CD4-positive, alpha-beta T cell (primary cell): ENCODE measurements around the gene CIP2A. TPM values are rescaled to one million over a fixed set of nuclear protein-coding genes. Genes with fewer than 3 reads are reported as not detected.

Experiments
- ATAC-seq: fragments of 200-7000 bp; cut with Tn5 transposase; one replicate; pipeline ENCODE4 v1.10.0; 2022; ENCODE audit warnings: mild to moderate bottlenecking; ENCODE audit not compliant: poor library complexity
- CTCF ChIA-PET: fragments of 350-600 bp; sonication (Branson Sonifier 250); formaldehyde crosslinking; loops from one replicate; lab custom pipeline; 2021; ENCODE audit warnings: antibody characterized with exemption, inconsistent platforms; lab: Charles Lee
- POLR2A ChIA-PET: fragments of 350-600 bp; sonication (Branson Sonifier 250); formaldehyde crosslinking; loops from one replicate; lab custom pipeline; 2021; ENCODE audit warnings: antibody characterized with exemption, inconsistent platforms; lab: Charles Lee
- DNase-seq, 14 experiments: peaks; one replicate each; pipeline ENCODE4 v3.0.0-alpha.2; 2013 to 2020; ENCODE audit warnings: mixed read lengths in 2 of 14
- H3K27ac ChIP-seq, 2 donors: one replicate each; pipeline versions ENCODE4 v1.5.1 to v1.7.0; 2013; ENCODE audit warnings: low read length in 2 of 2, low read depth in 1 of 2, mild to moderate bottlenecking in 1 of 2
- H3K27me3 ChIP-seq, 2 experiments: 1 replicate in 1 of 2; 2 replicates in 1 of 2; pipeline versions ENCODE4 v1.6.1 to v1.7.0; 2013; ENCODE audit warnings: low read length in 2 of 2, control low read depth in 1 of 2, mild to moderate bottlenecking in 1 of 2, moderate library complexity in 1 of 2; ENCODE audit not compliant: insufficient read depth in 2 of 2, control insufficient read depth in 1 of 2
- H3K36me3 ChIP-seq: one replicate; pipeline ENCODE4 v1.6.1; 2013; ENCODE audit warnings: low read length, control low read depth; ENCODE audit not compliant: insufficient read depth
- H3K4me1 ChIP-seq: one replicate; pipeline ENCODE4 v1.6.1; 2013; ENCODE audit warnings: low read length, control low read depth; ENCODE audit not compliant: insufficient read depth
- H3K4me3 ChIP-seq: one replicate; pipeline ENCODE4 v1.5.1; 2013; ENCODE audit warnings: mild to moderate bottlenecking, low read length, moderate library complexity
- H3K9me3 ChIP-seq, 2 experiments: 1 replicate in 1 of 2; 2 replicates in 1 of 2; pipeline versions ENCODE4 v1.6.1 to v1.7.0; 2013; ENCODE audit warnings: low read length in 2 of 2, mild to moderate bottlenecking in 2 of 2, control low read depth in 1 of 2, moderate library complexity in 1 of 2; ENCODE audit not compliant: control insufficient read depth in 1 of 2, insufficient read depth in 1 of 2
- H3K27ac Mint-ChIP-seq: one replicate; pipeline ENCODE4 v1.8.0; 2020; ENCODE audit warnings: mixed read lengths
- H3K27me3 Mint-ChIP-seq: one replicate; pipeline ENCODE4 v1.8.0; 2021; ENCODE audit warnings: mixed read lengths
- H3K36me3 Mint-ChIP-seq: one replicate; pipeline ENCODE4 v1.8.0; 2021; ENCODE audit warnings: low read depth, mixed read lengths
- H3K4me1 Mint-ChIP-seq: one replicate; pipeline ENCODE4 v1.8.0; 2021; ENCODE audit warnings: low read depth, mixed read lengths
- H3K4me3 Mint-ChIP-seq: one replicate; pipeline ENCODE4 v1.8.0; 2020; ENCODE audit warnings: mild to moderate bottlenecking, mixed read lengths
- H3K9me3 Mint-ChIP-seq: one replicate; pipeline ENCODE4 v1.8.0; 2020; ENCODE audit warnings: mixed read lengths
- intact Hi-C, 2 experiments: fragments of 100-400 bp; cut with DNase I in 1 of 2; cut with micrococcal nuclease in 1 of 2; formaldehyde crosslinking; loops; one replicate each; pipeline versions ENCODE4 v1.15.1 to v1.9.0; 2023 to 2025; cut with DNase I, micrococcal nuclease
- total RNA-seq, 174 experiments: library from RNA in 2 of 174; stranded (reverse) in 2 of 174; gene quantifications; one replicate each; pipeline ENCODE4 v1.2.3 and lab custom pipeline; 2021 to 2026
- TF ChIP-seq, protein P1 (sequence below): fragments of 200-600 bp; IDR thresholded peaks from one replicate; pipeline ENCODE4 v1.8.0; 2022; ENCODE audit warnings: antibody characterized with exemption, mild to moderate bottlenecking

Gene CIP2A
- total RNA-seq, 2 experiments from 2014 or later = 2.7 to 3.9 TPM

DNA sequence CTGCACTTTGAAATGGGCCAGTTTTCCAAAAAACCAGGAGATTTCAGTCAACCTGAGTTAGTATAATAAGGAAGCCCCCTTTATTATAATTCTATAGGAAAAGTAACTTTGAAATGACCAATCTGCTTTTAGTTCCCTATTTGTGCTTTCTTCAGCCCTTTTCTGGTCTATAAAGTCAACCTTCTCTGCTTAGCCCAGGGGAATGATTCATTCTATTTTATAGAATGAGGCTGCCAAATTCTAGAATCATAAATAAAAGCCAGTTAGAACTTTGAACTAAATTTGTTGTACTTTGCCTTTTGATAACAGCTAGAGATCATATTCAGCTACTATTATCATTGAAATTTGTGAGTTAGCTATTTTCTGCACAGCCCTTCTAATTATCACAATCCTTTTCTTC lies 24.7 kb downstream of the CIP2A start:
- no peaks in the 10 kb centered on the region for H3K27me3 Mint-ChIP-seq
- Histone ChIP-seq H3K4me1 (no peaks in the 10 kb centered on the region), H3K27me3 (no peaks in the 10 kb centered on the region), H3K27ac (no peak overlapping the region), H3K4me3 (no peak overlapping the region), H3K36me3 (no peaks in the 10 kb centered on the region), H3K9me3 (no peaks in the 10 kb centered on the region)
- ATAC-seq (no peak), DNase-seq (no peak)
- no peak overlapping the region for H3K4me3 Mint-ChIP-seq
- ChIA-PET POLR2A (no interaction called here), CTCF (no interaction called here)
- intact Hi-C loops = no loop called here
- H3K4me1 Mint-ChIP-seq = no peaks in the 10 kb centered on the region
- TF ChIP-seq, protein P1, sequence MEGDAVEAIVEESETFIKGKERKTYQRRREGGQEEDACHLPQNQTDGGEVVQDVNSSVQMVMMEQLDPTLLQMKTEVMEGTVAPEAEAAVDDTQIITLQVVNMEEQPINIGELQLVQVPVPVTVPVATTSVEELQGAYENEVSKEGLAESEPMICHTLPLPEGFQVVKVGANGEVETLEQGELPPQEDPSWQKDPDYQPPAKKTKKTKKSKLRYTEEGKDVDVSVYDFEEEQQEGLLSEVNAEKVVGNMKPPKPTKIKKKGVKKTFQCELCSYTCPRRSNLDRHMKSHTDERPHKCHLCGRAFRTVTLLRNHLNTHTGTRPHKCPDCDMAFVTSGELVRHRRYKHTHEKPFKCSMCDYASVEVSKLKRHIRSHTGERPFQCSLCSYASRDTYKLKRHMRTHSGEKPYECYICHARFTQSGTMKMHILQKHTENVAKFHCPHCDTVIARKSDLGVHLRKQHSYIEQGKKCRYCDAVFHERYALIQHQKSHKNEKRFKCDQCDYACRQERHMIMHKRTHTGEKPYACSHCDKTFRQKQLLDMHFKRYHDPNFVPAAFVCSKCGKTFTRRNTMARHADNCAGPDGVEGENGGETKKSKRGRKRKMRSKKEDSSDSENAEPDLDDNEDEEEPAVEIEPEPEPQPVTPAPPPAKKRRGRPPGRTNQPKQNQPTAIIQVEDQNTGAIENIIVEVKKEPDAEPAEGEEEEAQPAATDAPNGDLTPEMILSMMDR = no peak
- H3K36me3 Mint-ChIP-seq = no peaks in the 10 kb centered on the region
- no peaks in the 10 kb centered on the region for H3K9me3 Mint-ChIP-seq
- H3K27ac Mint-ChIP-seq = no peak overlapping the region

DNA sequence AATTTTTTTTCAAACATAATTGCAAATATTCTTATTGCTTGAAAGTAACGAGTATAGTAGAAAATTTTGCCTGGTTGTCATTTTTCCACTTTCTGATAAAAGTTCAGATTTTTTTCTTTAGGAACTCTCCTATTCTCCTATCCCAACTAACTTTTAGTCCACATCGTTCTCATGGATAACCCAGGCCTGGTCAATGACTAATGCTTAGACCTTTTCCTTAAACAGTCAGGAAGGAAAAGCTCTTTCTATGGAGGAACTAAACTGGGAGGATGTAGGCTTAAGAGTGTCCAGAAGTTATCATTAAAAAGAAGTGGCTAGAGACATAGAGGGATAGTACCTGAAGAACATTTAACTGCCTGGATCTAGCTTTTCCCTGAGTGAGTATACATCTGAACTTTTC lies 26.7 kb downstream of the CIP2A start:
- H3K36me3 Mint-ChIP-seq = peaks cover 5% of the 10 kb centered on the region
- no peak overlapping the region for H3K27ac Mint-ChIP-seq
- CTCF ChIA-PET = no interaction called here
- ATAC-seq = no peak
- POLR2A ChIA-PET = no interaction called here
- no peak overlapping the region for H3K4me3 Mint-ChIP-seq
- Histone ChIP-seq H3K27ac (no peak overlapping the region), H3K4me1 (no peaks in the 10 kb centered on the region), H3K36me3 (no peaks in the 10 kb centered on the region), H3K27me3 (no peaks in the 10 kb centered on the region), H3K9me3 (no peaks in the 10 kb centered on the region), H3K4me3 (no peak overlapping the region)
- no peak for DNase-seq
- intact Hi-C loops = no loop called here
- H3K4me1 Mint-ChIP-seq = no peaks in the 10 kb centered on the region
- TF ChIP-seq, protein P1 = no peak
- H3K27me3 Mint-ChIP-seq = no peaks in the 10 kb centered on the region
- H3K9me3 Mint-ChIP-seq = no peaks in the 10 kb centered on the region

DNA sequence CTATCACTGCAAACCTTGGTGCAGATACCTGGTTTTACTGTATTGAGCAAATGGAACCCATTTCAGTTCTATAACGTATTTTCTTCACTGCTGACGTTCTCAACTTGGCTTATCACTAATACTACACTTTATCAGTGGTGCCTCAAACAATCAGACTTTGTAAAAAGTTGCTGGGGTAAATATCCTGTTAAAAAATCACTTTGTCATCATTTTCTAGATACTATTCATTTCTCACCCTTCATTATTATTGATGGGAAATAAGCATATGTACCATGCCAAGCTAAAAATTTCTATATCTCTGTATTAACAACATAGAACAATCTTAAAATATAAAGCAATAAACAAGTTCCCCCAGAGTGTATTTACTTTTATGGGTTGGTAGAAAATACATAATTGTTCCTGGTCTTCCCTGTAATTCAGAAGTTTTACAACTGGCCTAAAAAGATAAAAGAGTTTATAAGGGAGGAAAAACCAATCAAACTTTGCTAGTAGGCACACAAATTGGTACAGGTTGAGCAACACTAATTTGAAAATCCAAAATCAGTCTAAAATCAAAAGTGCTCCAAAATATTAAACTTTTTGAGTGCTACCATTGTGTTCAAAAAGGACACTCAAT lies 33.2 kb downstream of the CIP2A start:
- H3K4me1 ChIP-seq = no peaks in the 10 kb centered on the region
- Mint-ChIP-seq H3K36me3 (peaks cover 5% of the 10 kb centered on the region), H3K9me3 (no peaks in the 10 kb centered on the region), H3K27ac (no peak overlapping the region), H3K4me1 (no peaks in the 10 kb centered on the region), H3K27me3 (no peaks in the 10 kb centered on the region), H3K4me3 (no peak overlapping the region)
- DNase-seq (no peak), ATAC-seq (no peak)
- H3K4me3 ChIP-seq = no peak overlapping the region
- no peak overlapping the region for H3K27ac ChIP-seq
- no peaks in the 10 kb centered on the region for H3K36me3 ChIP-seq
- intact Hi-C loops = loop anchor here (10.0 kb wide), 2 partner anchors 621 to 881 kb away; no protein-coding TSS in a partner anchor
- H3K9me3 ChIP-seq = no peaks in the 10 kb centered on the region
- TF ChIP-seq, protein P1 = no peak
- no peaks in the 10 kb centered on the region for H3K27me3 ChIP-seq
- POLR2A ChIA-PET = no interaction called here
- CTCF ChIA-PET = interaction anchor here (1.0 kb wide), 1 partner anchor 359 kb away, joined by 4 read pairs; no protein-coding TSS in a partner anchor
